B cell (primary cell): ENCODE results near the gene MRPL10. TPM values are rescaled to one million over a fixed set of nuclear protein-coding genes. Genes with fewer than 3 reads are reported as not detected.

Experiments used
- ATAC-seq: fragments of 200-7000 bp; cut with Tn5 transposase; one replicate; pipeline ENCODE4 v1.10.0; 2021; ENCODE audit warnings: low read depth, mild to moderate bottlenecking, moderate number of reproducible peaks, moderate library complexity
- CTCF ChIA-PET: fragments of 350-600 bp; sonication (Branson Sonifier 250); formaldehyde crosslinking; loops from one replicate; lab custom pipeline; 2021; ENCODE audit warnings: antibody characterized with exemption, inconsistent platforms; lab: Charles Lee
- POLR2A ChIA-PET: fragments of 350-600 bp; sonication (Branson Sonifier 250); formaldehyde crosslinking; loops from one replicate; lab custom pipeline; 2021; ENCODE audit warnings: antibody characterized with exemption; lab: Charles Lee
- DNase-seq: peaks from one replicate; pipeline ENCODE4 v3.0.0; 2013
- H2AFZ ChIP-seq: 2 replicates; pipeline ENCODE4 v1.6.1; 2012; ENCODE audit warnings: mild to moderate bottlenecking, low read depth, low read length; ENCODE audit not compliant: insufficient read depth, poor library complexity, severe bottlenecking
- H3K27ac ChIP-seq, 2 donors: 1 replicate in 1 of 2; 2 replicates in 1 of 2; pipeline ENCODE4 v1.5.1; 2012 to 2013; ENCODE audit warnings: low read length in 2 of 2, mild to moderate bottlenecking in 2 of 2, moderate library complexity in 1 of 2
- H3K27me3 ChIP-seq, 4 experiments: fragments of 200-600 bp in 1 of 4; sonication (generic) in 1 of 4; replicated peaks in 1 of 4; 1 replicate in 2 of 4; 2 replicates in 2 of 4; pipeline versions ENCODE4 v1.6.1 to v1.7.0; 2013 to 2016; ENCODE audit warnings: low read length in 3 of 4, mild to moderate bottlenecking in 2 of 4, mixed read lengths in 1 of 4, moderate library complexity in 1 of 4; ENCODE audit not compliant: insufficient read depth in 4 of 4, control insufficient read depth in 3 of 4; ENCODE audit errors: control extremely low read depth in 1 of 4
- H3K36me3 ChIP-seq, 2 experiments: replicated peaks in 1 of 2; 1 replicate in 1 of 2; 2 replicates in 1 of 2; pipeline versions ENCODE4 v1.6.1 to v1.7.1; 2013; ENCODE audit warnings: low read length in 1 of 2; ENCODE audit not compliant: insufficient read depth in 2 of 2, control insufficient read depth in 1 of 2; ENCODE audit errors: control extremely low read depth in 1 of 2, extremely low read depth in 1 of 2
- H3K4me1 ChIP-seq, 2 donors: fragments of 200-600 bp in 1 of 2; sonication (generic) in 1 of 2; 1 replicate in 1 of 2; 2 replicates in 1 of 2; pipeline versions ENCODE4 v1.5.1 to v1.6.1; 2013 to 2017; ENCODE audit warnings: low read length in 2 of 2; ENCODE audit not compliant: control insufficient read depth in 2 of 2, insufficient read depth in 2 of 2
- H3K4me2 ChIP-seq: replicated peaks from 2 replicates; pipeline ENCODE3; 2012; ENCODE audit warnings: mild to moderate bottlenecking, low read depth, low read length; ENCODE audit not compliant: poor library complexity, severe bottlenecking
- H3K4me3 ChIP-seq, 5 experiments: fragments of 200-600 bp in 1 of 5; sonication (generic) in 1 of 5; 1 replicate in 3 of 5; 2 replicates in 2 of 5; pipeline versions ENCODE4 v1.5.1 to v1.7.0; 2011 to 2016; ENCODE audit warnings: low read length in 4 of 5, mild to moderate bottlenecking in 4 of 5, low read depth in 2 of 5, control low read depth in 1 of 5, moderate library complexity in 1 of 5; ENCODE audit not compliant: insufficient read depth in 1 of 5; ENCODE audit errors: control extremely low read depth in 1 of 5, extremely low read depth in 1 of 5
- H3K79me2 ChIP-seq: fragments of 200-600 bp; sonication (generic); one replicate; pipeline ENCODE4 v1.6.0; 2016; ENCODE audit warnings: low read length; ENCODE audit not compliant: control insufficient read depth, insufficient read depth
- H3K9ac ChIP-seq: fragments of 200-600 bp; sonication (generic); 2 replicates; pipeline ENCODE4 v1.6.1; 2017; ENCODE audit warnings: mild to moderate bottlenecking, low read length, moderate library complexity
- H3K9me3 ChIP-seq, 3 donors: one replicate each; pipeline versions ENCODE4 v1.6.1 to v1.7.1; 2013; ENCODE audit warnings: low read length in 2 of 3; ENCODE audit not compliant: control insufficient read depth in 2 of 3, insufficient read depth in 1 of 3; ENCODE audit errors: control extremely low read depth in 1 of 3
- H4K20me1 ChIP-seq: 2 replicates; pipeline ENCODE4 v1.6.0; 2012; ENCODE audit warnings: mild to moderate bottlenecking, low read length; ENCODE audit not compliant: insufficient read depth, control insufficient read depth, poor library complexity, severe bottlenecking
- H3K27ac Mint-ChIP-seq: one replicate; pipeline ENCODE4 v1.8.0; 2021; ENCODE audit warnings: mixed read lengths
- H3K27me3 Mint-ChIP-seq: one replicate; pipeline ENCODE4 v1.8.0; 2021; ENCODE audit warnings: mixed read lengths
- H3K4me1 Mint-ChIP-seq: one replicate; pipeline ENCODE4 v1.8.0; 2021; ENCODE audit warnings: mixed read lengths
- H3K4me3 Mint-ChIP-seq: one replicate; pipeline ENCODE4 v1.8.0; 2021; ENCODE audit warnings: mixed read lengths
- H3K9me3 Mint-ChIP-seq: one replicate; pipeline ENCODE4 v1.8.0; 2022; ENCODE audit warnings: mixed read lengths; ENCODE audit not compliant: insufficient read depth
- CTCF ChIP-seq: fragments of 200-600 bp; IDR thresholded peaks from one replicate; pipeline ENCODE4 v1.8.0; 2022; ENCODE audit warnings: antibody characterized with exemption, mild to moderate bottlenecking
- EZH2 ChIP-seq: IDR thresholded peaks from 2 replicates; pipeline ENCODE4 v1.6.1; 2012; ENCODE audit warnings: borderline replicate concordance, low read depth, mild to moderate bottlenecking, moderate library complexity, low read length; ENCODE audit not compliant: insufficient read depth, poor library complexity, severe bottlenecking
- WGBS: methylation state at CpG from one replicate; pipeline ENCODE4 v1.1.5; 2013; ENCODE audit warnings: missing lambda C conversion rate; ENCODE audit not compliant: insufficient coverage; 5-methylcytosine and 5-hydroxymethylcytosine counted together
- intact Hi-C: fragments of 100-400 bp; cut with micrococcal nuclease; formaldehyde crosslinking; loops from one replicate; pipeline ENCODE4 v1.10.0; 2022
- polyA plus RNA-seq: library from polyadenylated mRNA; depleted of rRNA; stranded (reverse); fragments of >200 nt; gene quantifications from 2 replicates; pipeline ENCODE4 v1.2.3, GENCODE V29; 2012
- total RNA-seq, 2 donors: library from RNA; stranded (reverse); fragments of 120-200 nt in 1 of 2; gene quantifications; 1 replicate in 1 of 2; 2 replicates in 1 of 2; pipeline versions ENCODE4 v1.2.3 to v1.2.4, GENCODE V29; 2013 to 2022

The MRPL10 gene
- total and polyA plus RNA-seq, 2 donors (not counting 1 experiment from before 2014, with no cell fraction given): 34.8 to 39.4 TPM

GRCh38 chr17:47816947-47817346, 14.4 kb downstream of the MRPL10 start:
- WGBS: 98% methylated on average over 10 of the region's 10 CpGs
- no peaks in the 10 kb centered on the region for H3K9me3 ChIP-seq

More at GRCh38 chr17:47816947-47817346, 14.4 kb downstream of the MRPL10 start:
- peaks cover 3% of the 10 kb centered on the region for H3K79me2 ChIP-seq
- H4K20me1 ChIP-seq: no peaks in the 10 kb centered on the region
- Mint-ChIP-seq H3K4me1 (peaks cover 21% of the 10 kb centered on the region), H3K9me3 (no peaks in the 10 kb centered on the region), H3K27me3 (no peaks in the 10 kb centered on the region), H3K27ac (no peak overlapping the region), H3K4me3 (no peak overlapping the region)
- ChIA-PET POLR2A (no interaction called here), CTCF (no interaction called here)
- H3K36me3 ChIP-seq: peaks cover 0 to 60% of the 10 kb centered on the region in 2 experiments
- intact Hi-C loops: no loop called here
- H3K9ac ChIP-seq: no peak overlapping the region
- no peaks in the 10 kb centered on the region for H3K27me3 ChIP-seq
- H2AFZ ChIP-seq: no peak overlapping the region
- TF ChIP-seq CTCF (no peak), EZH2 (no peak)
- peaks cover 10 to 15% of the 10 kb centered on the region in 2 donors for H3K4me1 ChIP-seq
- H3K4me2 ChIP-seq: no peak overlapping the region
- ATAC-seq (no peak), DNase-seq (no peak)
- H3K4me3 ChIP-seq: no peak overlapping the region
- no peak overlapping the region for H3K27ac ChIP-seq
